T-helper 17 cell (primary cell): ENCODE results near the gene MBNL3. TPM values are rescaled to one million over a fixed set of nuclear protein-coding genes. Genes with fewer than 3 reads are reported as not detected.
"Not testable (repeated sequence)": the region's sequence is repeated elsewhere in the genome, so short reads cannot be mapped to it uniquely, and the experiment has no call there.

Experiments
- ATAC-seq: fragments of 150-1000 bp; cut with Tn5 transposase; 2 replicates; pipeline ENCODE4 v1.10.0; 2021; ENCODE audit warnings: mild to moderate bottlenecking, moderate library complexity
- DNase-seq, 3 donors: peaks; one replicate each; pipeline versions ENCODE4 v3.0.0 to v3.0.0-alpha.2; 2020 to 2021
- H3K9me3 ChIP-seq: one replicate; pipeline ENCODE4 v1.7.0; 2013; ENCODE audit warnings: low read length, mild to moderate bottlenecking; ENCODE audit not compliant: control insufficient read depth, poor library complexity, severe bottlenecking
- H3K27ac Mint-ChIP-seq: one replicate; pipeline ENCODE4 v1.8.0; 2022; ENCODE audit warnings: mild to moderate bottlenecking, moderate library complexity, mixed read lengths
- H3K27me3 Mint-ChIP-seq: one replicate; pipeline ENCODE4 v1.8.0; 2022; ENCODE audit warnings: mixed read lengths
- H3K36me3 Mint-ChIP-seq: one replicate; pipeline ENCODE4 v1.8.0; 2022; ENCODE audit warnings: low read depth, mixed read lengths
- H3K4me1 Mint-ChIP-seq: one replicate; pipeline ENCODE4 v1.8.0; 2022; ENCODE audit warnings: mild to moderate bottlenecking, mixed read lengths
- H3K4me3 Mint-ChIP-seq: one replicate; pipeline ENCODE4 v1.8.0; 2022; ENCODE audit warnings: mild to moderate bottlenecking, moderate library complexity, mixed read lengths
- total RNA-seq, 4 donors: library from RNA in 2 of 4; stranded (reverse) in 2 of 4; gene quantifications; one replicate each; pipeline ENCODE4 v1.2.3 and lab custom pipeline; 2022 to 2026

MBNL3 gene
- total RNA-seq, 2 donors from 2014 or later, result 32.5 to 34.1 TPM

- Mint-ChIP-seq H3K27ac (no peak overlapping the region), H3K4me1 (no peaks in the 10 kb centered on the region), H3K27me3 (no peaks in the 10 kb centered on the region), H3K36me3 (no peaks in the 10 kb centered on the region), H3K4me3 (no peak overlapping the region)
- DNase-seq, result no peak
- ATAC-seq, result no peak
- H3K9me3 ChIP-seq, result peaks cover 2% of the 10 kb centered on the region
Observed at GRCh38 chrX:132369617-132370326, 119.1 kb downstream of the MBNL3 start.

- DNase-seq, result no peak
- ATAC-seq, result no peak
- H3K36me3 Mint-ChIP-seq, result no peaks in the 10 kb centered on the region
- no peaks in the 10 kb centered on the region for H3K27me3 Mint-ChIP-seq
- no peak overlapping the region for H3K27ac Mint-ChIP-seq
- H3K4me1 Mint-ChIP-seq, result no peaks in the 10 kb centered on the region
- H3K4me3 Mint-ChIP-seq, result no peak overlapping the region
- H3K9me3 ChIP-seq, result peaks cover 2% of the 10 kb centered on the region
Observed at GRCh38 chrX:132367984-132368383, 120.9 kb downstream of the MBNL3 start.

GRCh38 chrX:132367314-132367713 is 121.5 kb downstream of the MBNL3 start:
- H3K9me3 ChIP-seq, result peaks cover 2% of the 10 kb centered on the region
- no peak overlapping the region for H3K4me3 Mint-ChIP-seq
- H3K4me1 Mint-ChIP-seq, result no peaks in the 10 kb centered on the region
- DNase-seq, result no peak
- no peak for ATAC-seq
- H3K27me3 Mint-ChIP-seq, result no peaks in the 10 kb centered on the region
- H3K27ac Mint-ChIP-seq, result no peak overlapping the region
- H3K36me3 Mint-ChIP-seq, result no peaks in the 10 kb centered on the region

GRCh38 chrX:132365490-132365889 is 123.3 kb downstream of the MBNL3 start:
- DNase-seq, result no peak

GRCh38 chrX:132364313-132364712 is 124.5 kb downstream of the MBNL3 start:
- Mint-ChIP-seq H3K27ac (no peak overlapping the region), H3K27me3 (no peaks in the 10 kb centered on the region), H3K4me3 (no peak overlapping the region), H3K4me1 (no peaks in the 10 kb centered on the region), H3K36me3 (no peaks in the 10 kb centered on the region)
- ATAC-seq (no peak), DNase-seq (no peak)
- peaks cover under 1% of the 10 kb centered on the region for H3K9me3 ChIP-seq

More at GRCh38 chrX:132365490-132365889, 123.3 kb downstream of the MBNL3 start:
- H3K4me1 Mint-ChIP-seq, result no peaks in the 10 kb centered on the region
- no peaks in the 10 kb centered on the region for H3K36me3 Mint-ChIP-seq
- ATAC-seq, result no peak
- no peak overlapping the region for H3K27ac Mint-ChIP-seq
- peaks cover 2% of the 10 kb centered on the region for H3K9me3 ChIP-seq
- H3K27me3 Mint-ChIP-seq, result no peaks in the 10 kb centered on the region
- H3K4me3 Mint-ChIP-seq, result no peak overlapping the region

- Mint-ChIP-seq H3K27me3 (no peaks in the 10 kb centered on the region), H3K27ac (no peak overlapping the region), H3K36me3 (no peaks in the 10 kb centered on the region), H3K4me3 (no peak overlapping the region), H3K4me1 (no peaks in the 10 kb centered on the region)
- no peak for ATAC-seq
- DNase-seq, result no peak
- no peaks in the 10 kb centered on the region for H3K9me3 ChIP-seq
Observed at GRCh38 chrX:132353430-132353829, 135.4 kb downstream of the MBNL3 start.

GRCh38 chrX:132336172-132336571 is 152.7 kb downstream of the MBNL3 start:
- Mint-ChIP-seq H3K4me3 (no peak overlapping the region), H3K4me1 (peaks cover 6% of the 10 kb centered on the region), H3K27ac (no peak overlapping the region), H3K27me3 (no peaks in the 10 kb centered on the region), H3K36me3 (no peaks in the 10 kb centered on the region)
- no peak for ATAC-seq
- DNase-seq, result no peak
- no peaks in the 10 kb centered on the region for H3K9me3 ChIP-seq

GRCh38 chrX:132333351-132333750 is 155.5 kb downstream of the MBNL3 start:
- no peaks in the 10 kb centered on the region for H3K9me3 ChIP-seq
- ATAC-seq (no peak), DNase-seq (no peak)
- Mint-ChIP-seq H3K27ac (no peak overlapping the region), H3K27me3 (no peaks in the 10 kb centered on the region), H3K4me1 (peaks cover 6% of the 10 kb centered on the region), H3K4me3 (peak overlapping the region; percentile 63), H3K36me3 (peaks cover 2% of the 10 kb centered on the region)

GRCh38 chrX:132331532-132331931 is 157.3 kb downstream of the MBNL3 start:
- no peaks in the 10 kb centered on the region for H3K9me3 ChIP-seq
- DNase-seq (no peak), ATAC-seq (no peak)
- no peak overlapping the region for H3K4me3 Mint-ChIP-seq
- H3K27ac Mint-ChIP-seq, result no peak overlapping the region
- H3K4me1 Mint-ChIP-seq, result peaks cover 6% of the 10 kb centered on the region
- H3K27me3 Mint-ChIP-seq, result no peaks in the 10 kb centered on the region
- peaks cover 2% of the 10 kb centered on the region for H3K36me3 Mint-ChIP-seq

GRCh38 chrX:132331000-132331399 is 157.8 kb downstream of the MBNL3 start:
- Mint-ChIP-seq H3K27ac (no peak overlapping the region), H3K27me3 (no peaks in the 10 kb centered on the region), H3K4me1 (peaks cover 6% of the 10 kb centered on the region), H3K4me3 (no peak overlapping the region), H3K36me3 (peaks cover 2% of the 10 kb centered on the region)
- H3K9me3 ChIP-seq, result no peaks in the 10 kb centered on the region
- DNase-seq, result no peak
- no peak for ATAC-seq

- DNase-seq (no peak), ATAC-seq (no peak)
- peaks cover 2% of the 10 kb centered on the region for H3K36me3 Mint-ChIP-seq
- H3K4me1 Mint-ChIP-seq, result peaks cover 6% of the 10 kb centered on the region
- H3K27ac Mint-ChIP-seq, result no peak overlapping the region
- no peaks in the 10 kb centered on the region for H3K9me3 ChIP-seq
- no peak overlapping the region for H3K4me3 Mint-ChIP-seq
- H3K27me3 Mint-ChIP-seq, result no peaks in the 10 kb centered on the region
Observed at GRCh38 chrX:132330156-132330729, 158.6 kb downstream of the MBNL3 start.

GRCh38 chrX:132326960-132327359 is 161.9 kb downstream of the MBNL3 start:
- H3K27ac Mint-ChIP-seq, H3K4me1 Mint-ChIP-seq, ATAC-seq, H3K27me3 Mint-ChIP-seq, H3K36me3 Mint-ChIP-seq, DNase-seq, H3K9me3 ChIP-seq, H3K4me3 Mint-ChIP-seq: not testable (repeated sequence)
